Sigmoid colon (tissue), 4 donors: Measurements from ENCODE around the gene PODXL2.

Source experiments
- CTCF ChIP-seq, 4 experiments: fragments of 450-650 bp in 3 of 4; fragments of 200-600 bp in 1 of 4; IDR thresholded peaks; one replicate each; pipeline ENCODE4 v1.5.1; 2016 to 2019; ENCODE audit warnings: antibody characterized with exemption in 4 of 4, mild to moderate bottlenecking in 3 of 4, moderate library complexity in 2 of 4
- EP300 ChIP-seq, 4 donors: sonication (generic); formaldehyde crosslinking; IDR thresholded peaks; one replicate each; pipeline ENCODE4 v1.6.1; 2017; ENCODE audit warnings: antibody characterized with exemption in 4 of 4
- POLR2A ChIP-seq, 2 donors: fragments of 450-650 bp; IDR thresholded peaks; one replicate each; pipeline ENCODE4 v1.6.1; 2016; ENCODE audit warnings: antibody characterized with exemption in 2 of 2, mild to moderate bottlenecking in 2 of 2, moderate library complexity in 2 of 2
- POLR2AphosphoS5 ChIP-seq, 4 donors: sonication (generic); formaldehyde crosslinking; IDR thresholded peaks; one replicate each; pipeline ENCODE4 v1.6.1; 2017; ENCODE audit warnings: antibody characterized with exemption in 4 of 4

- TF ChIP-seq POLR2AphosphoS5 (IDR thresholded peaks at IDR 0.05) (no peak), CTCF (IDR thresholded peaks at IDR 0.05) (no peak), POLR2A (IDR thresholded peaks at IDR 0.05) (no peak), EP300 (IDR thresholded peaks at IDR 0.05) (no peak)
Observed at GRCh38 chr3:127647166-127647844, 18.3 kb downstream of the PODXL2 start.
